Liver (tissue), 3 donors: ENCODE results near the gene STOML1.

Experiments used
- CTCF ChIP-seq: fragments of 150-350 bp; IDR thresholded peaks from 2 replicates; pipeline ENCODE4 v1.5.1; 2017; ENCODE audit warnings: improper control_type of control experiment, low read depth, low read length; ENCODE audit not compliant: missing input control
- EGR1 ChIP-seq, 2 donors: IDR thresholded peaks; 2 replicates each; pipeline ENCODE4 v1.6.1; 2016 to 2018; ENCODE audit warnings: antibody characterized with exemption in 2 of 2, low read depth in 2 of 2
- FOXA1 ChIP-seq: IDR thresholded peaks from 2 replicates; pipeline ENCODE4 v1.6.1; 2016; ENCODE audit warnings: antibody characterized with exemption
- HNF4A ChIP-seq, 2 donors: conservative IDR thresholded peaks; 2 replicates each; pipeline ENCODE4 v1.6.1; 2016; ENCODE audit warnings: antibody characterized with exemption in 2 of 2, mild to moderate bottlenecking in 2 of 2
- HNF4G ChIP-seq: IDR thresholded peaks from 2 replicates; pipeline ENCODE4 v1.6.1; 2016; ENCODE audit warnings: antibody characterized with exemption
- JUND ChIP-seq, 2 donors: IDR thresholded peaks; 2 replicates each; pipeline ENCODE4 v1.6.1; 2016; ENCODE audit warnings: antibody characterized with exemption in 2 of 2
- NR2F2 ChIP-seq: IDR thresholded peaks from 2 replicates; pipeline ENCODE4 v1.6.1; 2016; ENCODE audit warnings: antibody characterized with exemption
- RAD21 ChIP-seq, 2 donors: IDR thresholded peaks; 2 replicates each; pipeline ENCODE4 v1.6.1; 2016; ENCODE audit warnings: antibody characterized with exemption in 2 of 2, mild to moderate bottlenecking in 2 of 2
- REST ChIP-seq: IDR thresholded peaks from 2 replicates; pipeline ENCODE4 v1.6.1; 2016; ENCODE audit warnings: antibody characterized with exemption, mild to moderate bottlenecking
- SP1 ChIP-seq: IDR thresholded peaks from 2 replicates; pipeline ENCODE4 v1.6.1; 2018; ENCODE audit warnings: antibody characterized with exemption, mild to moderate bottlenecking
- TAF1 ChIP-seq: conservative IDR thresholded peaks from 2 replicates; pipeline ENCODE4 v1.6.1; 2016; ENCODE audit warnings: antibody characterized with exemption, mild to moderate bottlenecking
- YY1 ChIP-seq: IDR thresholded peaks from 2 replicates; pipeline ENCODE4 v1.6.1; 2016; ENCODE audit warnings: antibody characterized with exemption, mild to moderate bottlenecking
- TF ChIP-seq, protein P1 (sequence below): IDR thresholded peaks from 2 replicates; pipeline ENCODE4 v1.6.1; 2016; ENCODE audit warnings: antibody characterized with exemption
- TF ChIP-seq, protein P2 (sequence below): IDR thresholded peaks from 2 replicates; pipeline ENCODE4 v1.6.1; 2016; ENCODE audit warnings: antibody characterized with exemption
- donor health status: healthy.
- donor health status: healthy.

DNA sequence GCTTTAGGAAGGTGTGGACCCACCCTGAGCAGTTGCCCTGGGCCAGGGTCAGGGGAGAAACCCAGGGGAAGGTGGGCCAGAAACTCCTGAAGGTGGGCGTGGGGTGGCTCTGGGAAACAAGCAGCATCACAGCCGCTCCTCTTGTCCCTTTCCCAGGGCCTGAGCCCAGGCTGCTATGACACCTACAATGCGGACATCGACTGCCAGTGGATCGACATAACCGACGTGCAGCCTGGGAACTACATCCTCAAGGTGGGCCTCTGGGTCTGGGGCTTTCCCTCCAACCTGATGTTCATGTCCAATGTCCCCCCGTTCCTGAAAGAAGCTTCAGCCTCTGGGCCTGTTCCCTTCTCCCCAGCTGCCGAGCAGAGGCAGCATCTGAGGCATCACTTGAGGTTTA, 44.4 kb downstream of the STOML1 start:
- TF ChIP-seq CTCF: no peak
- no peak for TF ChIP-seq SP1
- no peak for TF ChIP-seq HNF4A (conservative IDR thresholded peaks at IDR 0.05)
- no peak for TF ChIP-seq JUND (IDR thresholded peaks at IDR 0.05)
- TF ChIP-seq NR2F2: no peak
- TF ChIP-seq, protein P1, sequence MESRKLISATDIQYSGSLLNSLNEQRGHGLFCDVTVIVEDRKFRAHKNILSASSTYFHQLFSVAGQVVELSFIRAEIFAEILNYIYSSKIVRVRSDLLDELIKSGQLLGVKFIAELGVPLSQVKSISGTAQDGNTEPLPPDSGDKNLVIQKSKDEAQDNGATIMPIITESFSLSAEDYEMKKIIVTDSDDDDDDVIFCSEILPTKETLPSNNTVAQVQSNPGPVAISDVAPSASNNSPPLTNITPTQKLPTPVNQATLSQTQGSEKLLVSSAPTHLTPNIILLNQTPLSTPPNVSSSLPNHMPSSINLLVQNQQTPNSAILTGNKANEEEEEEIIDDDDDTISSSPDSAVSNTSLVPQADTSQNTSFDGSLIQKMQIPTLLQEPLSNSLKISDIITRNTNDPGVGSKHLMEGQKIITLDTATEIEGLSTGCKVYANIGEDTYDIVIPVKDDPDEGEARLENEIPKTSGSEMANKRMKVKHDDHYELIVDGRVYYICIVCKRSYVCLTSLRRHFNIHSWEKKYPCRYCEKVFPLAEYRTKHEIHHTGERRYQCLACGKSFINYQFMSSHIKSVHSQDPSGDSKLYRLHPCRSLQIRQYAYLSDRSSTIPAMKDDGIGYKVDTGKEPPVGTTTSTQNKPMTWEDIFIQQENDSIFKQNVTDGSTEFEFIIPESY: no peak
- TF ChIP-seq RAD21 (IDR thresholded peaks at IDR 0.05): no peak
- no peak for TF ChIP-seq HNF4G
- TF ChIP-seq EGR1 (IDR thresholded peaks at IDR 0.05; ENCODE audit: low read depth in 2 of 2): no peak
- TF ChIP-seq REST: no peak
- TF ChIP-seq YY1: no peak
- no peak for TF ChIP-seq TAF1
- no peak for TF ChIP-seq FOXA1
- TF ChIP-seq, protein P2, sequence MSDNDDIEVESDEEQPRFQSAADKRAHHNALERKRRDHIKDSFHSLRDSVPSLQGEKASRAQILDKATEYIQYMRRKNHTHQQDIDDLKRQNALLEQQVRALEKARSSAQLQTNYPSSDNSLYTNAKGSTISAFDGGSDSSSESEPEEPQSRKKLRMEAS: no peak
